CD14-positive monocyte (primary cell): Measurements from ENCODE around the gene HBA1. TPM values are rescaled to one million over a fixed set of nuclear protein-coding genes. Genes with fewer than 3 reads are reported as not detected.

Source experiments
- DNase-seq, 3 donors: peaks; one replicate each; pipeline ENCODE4 v3.0.0-alpha.2; 2011 to 2022
- H2AFZ ChIP-seq: 2 replicates; pipeline ENCODE4 v1.6.0; 2012; ENCODE audit warnings: mild to moderate bottlenecking, low read depth, low read length, inconsistent platforms; ENCODE audit not compliant: insufficient read depth, poor library complexity, severe bottlenecking
- H3K27ac ChIP-seq, 2 donors: 1 replicate in 1 of 2; 2 replicates in 1 of 2; pipeline ENCODE4 v1.5.1; 2012 to 2013; ENCODE audit warnings: low read length in 2 of 2, control low read depth in 1 of 2, inconsistent platforms in 1 of 2, low read depth in 1 of 2, mild to moderate bottlenecking in 1 of 2
- H3K27me3 ChIP-seq, 2 donors: one replicate each; pipeline versions ENCODE4 v1.6.0 to v1.6.1; 2011 to 2013; ENCODE audit warnings: low read length in 2 of 2; ENCODE audit not compliant: control insufficient read depth in 2 of 2, insufficient read depth in 2 of 2
- H3K36me3 ChIP-seq, 2 donors: replicated peaks in 1 of 2; 1 replicate in 1 of 2; 2 replicates in 1 of 2; pipeline versions ENCODE4 v1.5.1 to v1.6.1; 2012 to 2013; ENCODE audit warnings: low read length in 2 of 2, control low read depth in 1 of 2, inconsistent platforms in 1 of 2, mild to moderate bottlenecking in 1 of 2; ENCODE audit not compliant: insufficient read depth in 2 of 2, control insufficient read depth in 1 of 2
- H3K4me1 ChIP-seq, 2 donors: 1 replicate in 1 of 2; 2 replicates in 1 of 2; pipeline versions ENCODE4 v1.5.1 to v1.6.1; 2012 to 2013; ENCODE audit warnings: low read length in 2 of 2, control low read depth in 1 of 2, inconsistent platforms in 1 of 2, mild to moderate bottlenecking in 1 of 2, moderate library complexity in 1 of 2; ENCODE audit not compliant: insufficient read depth in 2 of 2, control insufficient read depth in 1 of 2
- H3K4me2 ChIP-seq: replicated peaks from 2 replicates; pipeline ENCODE3; 2012; ENCODE audit warnings: low read length, moderate library complexity, mild to moderate bottlenecking; ENCODE audit not compliant: poor library complexity, severe bottlenecking; ENCODE audit errors: extremely low read depth
- H3K4me3 ChIP-seq, 3 experiments: fragments of 200-600 bp in 1 of 3; sonication (generic) in 1 of 3; replicated peaks in 1 of 3; 1 replicate in 2 of 3; 2 replicates in 1 of 3; pipeline ENCODE4 v1.5.1; 2011 to 2013; ENCODE audit warnings: low read length in 3 of 3, mild to moderate bottlenecking in 3 of 3, control low read depth in 2 of 3, low read depth in 2 of 3, inconsistent platforms in 1 of 3, moderate library complexity in 1 of 3
- H3K79me2 ChIP-seq: 2 replicates; pipeline ENCODE4 v1.6.0; 2012; ENCODE audit warnings: mild to moderate bottlenecking, control low read depth, inconsistent platforms, low read length, moderate library complexity; ENCODE audit not compliant: insufficient read depth
- H3K9ac ChIP-seq: 2 replicates; pipeline ENCODE4 v1.6.0; 2017; ENCODE audit warnings: low read length, mild to moderate bottlenecking; ENCODE audit not compliant: insufficient read depth, poor library complexity, severe bottlenecking
- H3K9me3 ChIP-seq, 2 donors: replicated peaks in 1 of 2; 1 replicate in 1 of 2; 2 replicates in 1 of 2; pipeline versions ENCODE4 v1.5.1 to v1.6.1; 2012 to 2013; ENCODE audit warnings: low read length in 2 of 2, control low read depth in 1 of 2; ENCODE audit not compliant: control insufficient read depth in 1 of 2, insufficient read depth in 1 of 2
- H4K20me1 ChIP-seq: 2 replicates; pipeline ENCODE4 v1.6.0; 2012; ENCODE audit warnings: mild to moderate bottlenecking, low read length, control low read depth, moderate library complexity; ENCODE audit not compliant: insufficient read depth
- H3K27ac Mint-ChIP-seq, 7 donors: one replicate each; pipeline ENCODE4 v1.8.0; 2020; ENCODE audit warnings: mild to moderate bottlenecking in 7 of 7, mixed read lengths in 7 of 7, moderate library complexity in 6 of 7, inconsistent platforms in 2 of 7
- H3K27me3 Mint-ChIP-seq, 3 donors: one replicate each; pipeline ENCODE4 v1.8.0; 2021 to 2022; ENCODE audit warnings: low read depth in 3 of 3, mild to moderate bottlenecking in 3 of 3, mixed read lengths in 3 of 3, moderate library complexity in 3 of 3, inconsistent platforms in 1 of 3
- H3K36me3 Mint-ChIP-seq, 2 donors: one replicate each; pipeline ENCODE4 v1.8.0; 2020; ENCODE audit warnings: mixed read lengths in 2 of 2, inconsistent platforms in 1 of 2, mild to moderate bottlenecking in 1 of 2
- H3K4me1 Mint-ChIP-seq: one replicate; pipeline ENCODE4 v1.8.0; 2020; ENCODE audit warnings: mild to moderate bottlenecking, mixed read lengths
- H3K4me3 Mint-ChIP-seq, 2 donors: one replicate each; pipeline ENCODE4 v1.8.0; 2020; ENCODE audit warnings: mild to moderate bottlenecking in 2 of 2, mixed read lengths in 2 of 2, moderate library complexity in 1 of 2
- H3K9me3 Mint-ChIP-seq, 7 donors: one replicate each; pipeline ENCODE4 v1.8.0; 2020 to 2022; ENCODE audit warnings: mixed read lengths in 7 of 7, mild to moderate bottlenecking in 6 of 7, moderate library complexity in 6 of 7, inconsistent platforms in 2 of 7
- WGBS: methylation state at CpG from one replicate; pipeline ENCODE4 v1.1.5; 2013; ENCODE audit warnings: missing lambda C conversion rate; ENCODE audit not compliant: insufficient coverage; 5-methylcytosine and 5-hydroxymethylcytosine counted together
- intact Hi-C, 2 donors: fragments of 100-400 bp; cut with micrococcal nuclease; formaldehyde crosslinking; loops; one replicate each; pipeline versions ENCODE4 v1.15.0 to v1.15.1; 2023
- polyA plus RNA-seq, 3 donors: library from polyadenylated mRNA; depleted of rRNA in 1 of 3; unstranded in 2 of 3; stranded (reverse) in 1 of 3; fragments of 300-500 nt in 2 of 3; fragments of >200 nt in 1 of 3; fragmentation: Illumina TruSeq in 2 of 3; gene quantifications; 1 replicate in 2 of 3; 2 replicates in 1 of 3; pipeline ENCODE4 v1.2.3, GENCODE V29; 2012 to 2021
- TF ChIP-seq, protein P1 (sequence below): fragments of 200-600 bp; IDR thresholded peaks from one replicate; pipeline ENCODE4 v1.8.0; 2022; ENCODE audit warnings: antibody characterized with exemption, mild to moderate bottlenecking

The HBA1 gene
- polyA plus RNA-seq, 3 donors = 0.31 to 23.8 (median 22.9) TPM

- no peaks in the 10 kb centered on the region for H4K20me1 ChIP-seq
- TF ChIP-seq, protein P1, sequence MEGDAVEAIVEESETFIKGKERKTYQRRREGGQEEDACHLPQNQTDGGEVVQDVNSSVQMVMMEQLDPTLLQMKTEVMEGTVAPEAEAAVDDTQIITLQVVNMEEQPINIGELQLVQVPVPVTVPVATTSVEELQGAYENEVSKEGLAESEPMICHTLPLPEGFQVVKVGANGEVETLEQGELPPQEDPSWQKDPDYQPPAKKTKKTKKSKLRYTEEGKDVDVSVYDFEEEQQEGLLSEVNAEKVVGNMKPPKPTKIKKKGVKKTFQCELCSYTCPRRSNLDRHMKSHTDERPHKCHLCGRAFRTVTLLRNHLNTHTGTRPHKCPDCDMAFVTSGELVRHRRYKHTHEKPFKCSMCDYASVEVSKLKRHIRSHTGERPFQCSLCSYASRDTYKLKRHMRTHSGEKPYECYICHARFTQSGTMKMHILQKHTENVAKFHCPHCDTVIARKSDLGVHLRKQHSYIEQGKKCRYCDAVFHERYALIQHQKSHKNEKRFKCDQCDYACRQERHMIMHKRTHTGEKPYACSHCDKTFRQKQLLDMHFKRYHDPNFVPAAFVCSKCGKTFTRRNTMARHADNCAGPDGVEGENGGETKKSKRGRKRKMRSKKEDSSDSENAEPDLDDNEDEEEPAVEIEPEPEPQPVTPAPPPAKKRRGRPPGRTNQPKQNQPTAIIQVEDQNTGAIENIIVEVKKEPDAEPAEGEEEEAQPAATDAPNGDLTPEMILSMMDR = no peak
- no peaks in the 10 kb centered on the region for H3K27me3 ChIP-seq
- H2AFZ ChIP-seq = no peak overlapping the region
- intact Hi-C loops = no loop called here
- Mint-ChIP-seq H3K9me3 (no peaks in the 10 kb centered on the region), H3K4me3 (no peak overlapping the region), H3K4me1 (no peaks in the 10 kb centered on the region), H3K36me3 (peaks cover 10 to 12% of the 10 kb centered on the region in 2 donors), H3K27me3 (no peaks in the 10 kb centered on the region), H3K27ac (no peak overlapping the region)
- H3K79me2 ChIP-seq = peaks cover 8% of the 10 kb centered on the region
- H3K36me3 ChIP-seq = peaks cover 0 to 7% of the 10 kb centered on the region in 2 donors
- no peak for DNase-seq
- H3K4me2 ChIP-seq = no peak overlapping the region
- H3K9ac ChIP-seq = no peak overlapping the region
- 100% methylated on average over 3 of the region's 15 CpGs for WGBS
- no peak overlapping the region for H3K4me3 ChIP-seq
- H3K9me3 ChIP-seq = no peaks in the 10 kb centered on the region
- no peak overlapping the region for H3K27ac ChIP-seq
- H3K4me1 ChIP-seq = no peaks in the 10 kb centered on the region
Measured at GRCh38 chr16:130533-131173, 45.8 kb upstream of the HBA1 start.

DNA sequence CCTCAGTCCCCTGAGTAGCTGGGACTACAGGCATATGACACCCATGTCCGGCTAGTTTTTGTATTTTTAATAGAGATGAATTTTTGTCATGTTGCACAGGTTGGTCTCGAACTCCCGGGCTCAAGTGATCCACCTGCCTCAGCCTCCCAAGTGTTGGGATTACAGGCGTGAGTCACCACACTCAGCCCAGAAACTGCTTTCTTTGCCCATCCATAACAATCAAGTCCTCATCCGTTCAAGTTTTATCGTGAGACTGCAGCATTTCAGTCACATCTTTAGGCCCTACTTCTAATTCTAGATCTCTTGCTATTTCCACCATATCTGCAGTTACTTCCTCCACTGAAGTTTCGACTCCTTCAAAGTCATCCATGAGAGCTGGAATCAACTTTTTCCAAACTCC is 44.4 kb upstream of the HBA1 start:
- intact Hi-C loops = no loop called here
- no peak overlapping the region for H3K27ac Mint-ChIP-seq
- no peak for DNase-seq
- no peaks in the 10 kb centered on the region for H4K20me1 ChIP-seq
- H3K4me1 Mint-ChIP-seq = peaks cover 4% of the 10 kb centered on the region
- peaks cover 8 to 12% of the 10 kb centered on the region in 2 donors for H3K36me3 Mint-ChIP-seq
- WGBS = 92% methylated on average over 4 of the region's 7 CpGs
- no peak overlapping the region for H3K4me2 ChIP-seq
- no peaks in the 10 kb centered on the region for H3K4me1 ChIP-seq
- H3K4me3 Mint-ChIP-seq = no peak overlapping the region
- H3K27me3 Mint-ChIP-seq = no peaks in the 10 kb centered on the region
- H3K27ac ChIP-seq = no peak overlapping the region
- no peaks in the 10 kb centered on the region for H3K27me3 ChIP-seq
- no peak overlapping the region for H2AFZ ChIP-seq
- no peaks in the 10 kb centered on the region for H3K9me3 ChIP-seq
- H3K9ac ChIP-seq = no peak overlapping the region
- H3K4me3 ChIP-seq = no peak overlapping the region
- H3K36me3 ChIP-seq = peaks cover 0 to 7% of the 10 kb centered on the region in 2 donors
- H3K9me3 Mint-ChIP-seq = no peaks in the 10 kb centered on the region
- TF ChIP-seq, protein P1 = no peak
- peaks cover 11% of the 10 kb centered on the region for H3K79me2 ChIP-seq
